GM23338 (cell line): Measurements from ENCODE around the gene FOXP4. TPM values are rescaled to one million over a fixed set of nuclear protein-coding genes. Genes with fewer than 3 reads are reported as not detected.

Source experiments
- ATAC-seq: fragments of 200-7000 bp; cut with Tn5 transposase; 3 replicates; pipeline ENCODE4 v1.9.1; 2020
- DNase-seq: peaks from one replicate; pipeline ENCODE4 v3.0.0-alpha.2; 2015; ENCODE audit warnings: low spot score
- H2AFZ ChIP-seq: fragments of 200-600 bp; sonication (generic); 2 replicates; pipeline ENCODE4 v1.8.0; 2016; ENCODE audit warnings: antibody characterized with exemption, mild to moderate bottlenecking, moderate library complexity
- H3F3A ChIP-seq: fragments of 200-600 bp; sonication (generic); replicated peaks from 2 replicates; pipeline ENCODE4 v1.8.0; 2017; ENCODE audit warnings: antibody characterized with exemption, mixed run types, low read depth
- H3K27ac ChIP-seq: fragments of 200-600 bp; sonication (generic); 2 replicates; pipeline ENCODE4 v1.6.1; 2016; ENCODE audit warnings: low read depth
- H3K27me3 ChIP-seq: fragments of 200-600 bp; sonication (generic); 2 replicates; pipeline ENCODE4 v1.8.0; 2016; ENCODE audit warnings: mild to moderate bottlenecking, mixed run types, moderate library complexity; ENCODE audit not compliant: insufficient read depth
- H3K36me3 ChIP-seq: fragments of 200-600 bp; sonication (generic); 2 replicates; pipeline ENCODE4 v1.8.0; 2016; ENCODE audit warnings: mild to moderate bottlenecking; ENCODE audit not compliant: insufficient read depth
- H3K4me1 ChIP-seq: fragments of 200-600 bp; sonication (generic); 2 replicates; pipeline ENCODE4 v1.8.0; 2016; ENCODE audit warnings: mild to moderate bottlenecking, moderate library complexity; ENCODE audit not compliant: insufficient read depth
- H3K4me2 ChIP-seq: fragments of 200-600 bp; sonication (generic); 2 replicates; pipeline ENCODE4 v1.7.1; 2017; ENCODE audit warnings: mixed run types
- H3K4me3 ChIP-seq: fragments of 200-600 bp; sonication (generic); 2 replicates; pipeline ENCODE4 v1.6.1; 2016; ENCODE audit warnings: mixed run types
- H3K79me2 ChIP-seq: fragments of 200-600 bp; sonication (generic); replicated peaks from 2 replicates; pipeline ENCODE4 v1.8.0; 2017; ENCODE audit warnings: mild to moderate bottlenecking; ENCODE audit not compliant: insufficient read depth
- H3K9me2 ChIP-seq: fragments of 200-600 bp; sonication (generic); 2 replicates; pipeline ENCODE4 v1.8.0; 2017; ENCODE audit not compliant: insufficient read depth
- H4K20me1 ChIP-seq: fragments of 200-600 bp; sonication (generic); replicated peaks from 2 replicates; pipeline ENCODE4 v1.8.0; 2017; ENCODE audit warnings: mild to moderate bottlenecking; ENCODE audit not compliant: insufficient read depth
- H3K27ac Mint-ChIP-seq: 2 replicates; pipeline ENCODE4 v1.8.0; 2020; ENCODE audit warnings: inconsistent platforms, mild to moderate bottlenecking, moderate library complexity, mixed read lengths
- H3K27me3 Mint-ChIP-seq: 3 replicates; pipeline ENCODE4 v1.8.0; 2022; ENCODE audit warnings: low read depth, mild to moderate bottlenecking, moderate library complexity, mixed read lengths, inconsistent platforms; ENCODE audit not compliant: insufficient read depth, poor library complexity
- H3K36me3 Mint-ChIP-seq: 3 replicates; pipeline ENCODE4 v1.8.0; 2021; ENCODE audit warnings: low read depth, mild to moderate bottlenecking, inconsistent platforms, moderate library complexity, mixed read lengths
- H3K4me1 Mint-ChIP-seq: 3 replicates; pipeline ENCODE4 v1.8.0; 2020; ENCODE audit warnings: mild to moderate bottlenecking, inconsistent platforms, mixed read lengths
- H3K4me3 Mint-ChIP-seq: 3 replicates; pipeline ENCODE4 v1.8.0; 2021; ENCODE audit warnings: moderate library complexity, mild to moderate bottlenecking, inconsistent platforms, mixed read lengths
- H3K9me3 Mint-ChIP-seq: 3 replicates; pipeline ENCODE4 v1.8.0; 2020; ENCODE audit warnings: moderate library complexity, mild to moderate bottlenecking, inconsistent platforms, mixed read lengths
- EZH2 ChIP-seq: fragments of 200-600 bp; sonication (generic); IDR thresholded peaks from one replicate; pipeline ENCODE4 v1.8.0; 2017; ENCODE audit warnings: antibody characterized with exemption, mild to moderate bottlenecking, low read depth; ENCODE audit not compliant: unreplicated experiment
- EZH2phosphoT487 ChIP-seq: fragments of 200-600 bp; sonication (generic); IDR thresholded peaks from one replicate; pipeline ENCODE4 v1.8.1; 2018; ENCODE audit warnings: antibody characterized with exemption; ENCODE audit not compliant: unreplicated experiment
- JUNB ChIP-seq: IDR thresholded peaks from one replicate; pipeline ENCODE4 v1.6.1; 2016; ENCODE audit warnings: antibody characterized with exemption; ENCODE audit not compliant: unreplicated experiment
- NANOG ChIP-seq: IDR thresholded peaks from 2 replicates; pipeline ENCODE4 v1.6.1; 2016; ENCODE audit warnings: antibody characterized with exemption, borderline replicate concordance
- POLR2AphosphoS5 ChIP-seq: IDR thresholded peaks from 2 replicates; pipeline ENCODE4 v1.6.1; 2016; ENCODE audit warnings: antibody characterized with exemption, low read depth
- STAT1 ChIP-seq: IDR thresholded peaks from one replicate; pipeline ENCODE4 v1.6.1; 2016; ENCODE audit warnings: antibody characterized with exemption; ENCODE audit not compliant: unreplicated experiment
- ZNF114 ChIP-seq: fragments of 250-450 bp; sonication (Bioruptor Pico); IDR thresholded peaks from 2 replicates; pipeline ENCODE4 v1.5.0; 2020; ENCODE audit warnings: mild to moderate bottlenecking, moderate library complexity
- ZNF331 ChIP-seq: fragments of 250-450 bp; sonication (Bioruptor Pico); IDR thresholded peaks from 2 replicates; pipeline ENCODE4 v1.5.0; 2020; ENCODE audit warnings: low read depth, mild to moderate bottlenecking, moderate library complexity
- polyA plus RNA-seq: library from polyadenylated mRNA; unstranded; fragments of >200 nt; fragmentation: Nextera tagmentation; extraction: Ambion mirVana; gene quantifications from 2 replicates; pipeline ENCODE4 v1.2.1, GENCODE V29; 2016
- total RNA-seq: library from RNA; depleted of rRNA; stranded (reverse); fragments of >200 nt; shearing (Covaris generic); gene quantifications from 2 replicates; pipeline ENCODE4 v1.2.3, GENCODE V29; 2014
- TF ChIP-seq, protein P1 (sequence below): IDR thresholded peaks from 2 replicates; pipeline ENCODE4 v1.6.1; 2016; ENCODE audit warnings: antibody characterized with exemption

FOXP4 gene
- total and polyA plus RNA-seq, 2 experiments from 2014 or later, result 5.1 to 13.5 TPM

DNA sequence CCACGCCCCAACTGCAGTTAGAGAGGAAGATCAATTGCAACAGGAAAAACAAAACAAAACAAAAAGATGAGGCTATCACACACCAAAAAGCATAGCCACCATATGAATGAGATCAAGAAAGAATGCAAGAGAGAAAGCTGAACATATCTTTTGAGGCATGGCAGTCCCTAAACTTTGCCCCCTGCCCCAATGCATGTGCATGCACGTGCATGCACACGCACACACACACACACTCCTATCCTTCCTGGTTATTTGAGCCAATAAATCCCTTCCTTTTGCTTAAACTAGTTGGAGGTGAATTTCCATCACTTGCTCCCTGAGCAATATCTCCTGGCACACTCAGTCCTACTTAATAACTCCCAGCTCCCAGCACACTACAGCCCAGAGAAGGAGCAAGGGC, 48.6 kb upstream of the FOXP4 start:
- Mint-ChIP-seq H3K27me3 (peaks cover 45% of the 10 kb centered on the region), H3K4me1 (peaks cover 26% of the 10 kb centered on the region)
- no peak overlapping the region for H3K27ac ChIP-seq

DNA sequence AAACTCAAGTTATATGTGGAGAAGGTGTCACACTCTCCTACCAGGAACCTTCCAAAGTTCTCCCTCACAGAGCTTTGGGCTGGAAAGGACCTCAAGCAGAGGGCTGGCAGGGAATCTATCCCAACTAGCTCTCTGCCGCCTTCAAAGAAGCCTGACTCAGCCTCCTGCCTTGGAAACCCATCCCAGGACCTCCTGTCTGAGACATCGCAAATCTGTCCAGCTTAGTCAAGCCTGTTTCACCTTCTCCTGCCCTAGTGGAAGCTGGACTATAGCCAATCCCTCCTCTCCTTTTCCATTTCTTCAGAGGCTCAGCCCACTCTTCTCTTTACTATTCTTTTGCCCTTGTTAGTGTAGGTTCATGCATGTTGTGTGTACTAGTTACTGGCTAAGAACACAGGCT, 48.2 kb upstream of the FOXP4 start:
- Histone ChIP-seq H3K4me3 (no peak overlapping the region), H3K36me3 (no peaks in the 10 kb centered on the region), H4K20me1 (no peaks in the 10 kb centered on the region), H2AFZ (no peak overlapping the region), H3K79me2 (no peaks in the 10 kb centered on the region), H3K4me1 (peaks cover 26% of the 10 kb centered on the region), H3F3A (0 out of 2 replicates have a peak, but pooled peaks cover 2% of the 10 kb centered on the region), H3K9me2 (no peaks in the 10 kb centered on the region), H3K27me3 (peaks cover 92% of the 10 kb centered on the region), H3K4me2 (no peak overlapping the region), H3K27ac (no peak overlapping the region)
- Mint-ChIP-seq H3K36me3 (no peaks in the 10 kb centered on the region), H3K4me3 (no peak overlapping the region), H3K9me3 (no peaks in the 10 kb centered on the region), H3K27me3 (peaks cover 47% of the 10 kb centered on the region), H3K27ac (no peak overlapping the region), H3K4me1 (peaks cover 26% of the 10 kb centered on the region)
- TF ChIP-seq, protein P1, sequence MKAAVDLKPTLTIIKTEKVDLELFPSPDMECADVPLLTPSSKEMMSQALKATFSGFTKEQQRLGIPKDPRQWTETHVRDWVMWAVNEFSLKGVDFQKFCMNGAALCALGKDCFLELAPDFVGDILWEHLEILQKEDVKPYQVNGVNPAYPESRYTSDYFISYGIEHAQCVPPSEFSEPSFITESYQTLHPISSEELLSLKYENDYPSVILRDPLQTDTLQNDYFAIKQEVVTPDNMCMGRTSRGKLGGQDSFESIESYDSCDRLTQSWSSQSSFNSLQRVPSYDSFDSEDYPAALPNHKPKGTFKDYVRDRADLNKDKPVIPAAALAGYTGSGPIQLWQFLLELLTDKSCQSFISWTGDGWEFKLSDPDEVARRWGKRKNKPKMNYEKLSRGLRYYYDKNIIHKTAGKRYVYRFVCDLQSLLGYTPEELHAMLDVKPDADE, result no peak
- TF ChIP-seq POLR2AphosphoS5 (no peak), ZNF114 (CRISPR knock-in tag) (no peak)
- DNase-seq (no peak), ATAC-seq (no peak)

More for the DNA sequence above, 48.6 kb upstream of the FOXP4 start:
- H3K4me2 ChIP-seq, result no peak overlapping the region
- no peaks in the 10 kb centered on the region for H3K79me2 ChIP-seq
- H3K36me3 ChIP-seq, result no peaks in the 10 kb centered on the region
- ATAC-seq (no peak), DNase-seq (no peak)
- no peaks in the 10 kb centered on the region for H3K9me3 Mint-ChIP-seq
- H3K4me1 ChIP-seq, result peaks cover 26% of the 10 kb centered on the region
- no peak overlapping the region for H3K4me3 Mint-ChIP-seq
- no peaks in the 10 kb centered on the region for H4K20me1 ChIP-seq
- H3K4me3 ChIP-seq, result no peak overlapping the region
- 0 out of 2 replicates have a peak, but pooled peaks cover 2% of the 10 kb centered on the region for H3F3A ChIP-seq
- no peak overlapping the region for H3K27ac Mint-ChIP-seq
- peaks cover 92% of the 10 kb centered on the region for H3K27me3 ChIP-seq
- no peaks in the 10 kb centered on the region for H3K9me2 ChIP-seq
- no peaks in the 10 kb centered on the region for H3K36me3 Mint-ChIP-seq
- no peak overlapping the region for H2AFZ ChIP-seq
- TF ChIP-seq, protein P1, result no peak
- no peak for TF ChIP-seq STAT1
- TF ChIP-seq EZH2, result no peak
- no peak for TF ChIP-seq ZNF114 (CRISPR knock-in tag)
- no peak for TF ChIP-seq POLR2AphosphoS5
- TF ChIP-seq ZNF331, result no peak
- TF ChIP-seq EZH2phosphoT487, result no peak
- no peak for TF ChIP-seq NANOG
- no peak for TF ChIP-seq JUNB
